ENCODE results near the gene THSD4. TPM values are rescaled to one million over a fixed set of nuclear protein-coding genes. Genes with fewer than 3 reads are reported as not detected.

Gene THSD4
- total RNA-seq, 1 experiment from 2014 or later, result 65.4 TPM

DNA sequence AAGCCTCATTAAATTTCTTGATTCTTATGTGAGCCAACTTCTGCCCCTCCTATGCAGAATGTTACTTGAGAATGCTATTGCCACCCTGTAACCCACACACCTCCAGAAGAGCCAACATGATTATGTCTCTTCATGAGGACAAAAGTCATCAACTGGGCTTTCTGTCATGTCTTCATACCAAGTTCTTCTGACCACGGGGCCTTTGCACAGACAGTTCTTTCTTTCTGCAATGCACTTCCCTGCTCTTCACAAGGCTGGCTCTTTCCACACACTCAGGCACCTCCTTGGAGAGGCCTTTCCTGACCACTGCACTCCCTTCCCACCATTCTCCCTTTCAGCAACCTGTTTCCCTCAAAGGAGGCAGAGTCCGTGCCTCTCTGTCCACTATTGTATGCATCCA, 587.2 kb downstream of the THSD4 start:
- intact Hi-C loops (cut with micrococcal nuclease; ENCODE audit: unreplicated experiment), result no loop called here
- no TSS peak for BruUV-seq (replicated peaks)
- ChIA-PET CTCF (no interaction called here), POLR2A (no interaction called here)
- in situ Hi-C loops (cut with HindIII; ENCODE audit: low pct_unique_long_range_greater_than_20kb, low sequenced_read_pairs), result no loop called here
- ATAC-seq (no peak), DNase-seq (ENCODE audit: low read depth, low spot score) (no peak)
- TF ChIP-seq, protein P1, sequence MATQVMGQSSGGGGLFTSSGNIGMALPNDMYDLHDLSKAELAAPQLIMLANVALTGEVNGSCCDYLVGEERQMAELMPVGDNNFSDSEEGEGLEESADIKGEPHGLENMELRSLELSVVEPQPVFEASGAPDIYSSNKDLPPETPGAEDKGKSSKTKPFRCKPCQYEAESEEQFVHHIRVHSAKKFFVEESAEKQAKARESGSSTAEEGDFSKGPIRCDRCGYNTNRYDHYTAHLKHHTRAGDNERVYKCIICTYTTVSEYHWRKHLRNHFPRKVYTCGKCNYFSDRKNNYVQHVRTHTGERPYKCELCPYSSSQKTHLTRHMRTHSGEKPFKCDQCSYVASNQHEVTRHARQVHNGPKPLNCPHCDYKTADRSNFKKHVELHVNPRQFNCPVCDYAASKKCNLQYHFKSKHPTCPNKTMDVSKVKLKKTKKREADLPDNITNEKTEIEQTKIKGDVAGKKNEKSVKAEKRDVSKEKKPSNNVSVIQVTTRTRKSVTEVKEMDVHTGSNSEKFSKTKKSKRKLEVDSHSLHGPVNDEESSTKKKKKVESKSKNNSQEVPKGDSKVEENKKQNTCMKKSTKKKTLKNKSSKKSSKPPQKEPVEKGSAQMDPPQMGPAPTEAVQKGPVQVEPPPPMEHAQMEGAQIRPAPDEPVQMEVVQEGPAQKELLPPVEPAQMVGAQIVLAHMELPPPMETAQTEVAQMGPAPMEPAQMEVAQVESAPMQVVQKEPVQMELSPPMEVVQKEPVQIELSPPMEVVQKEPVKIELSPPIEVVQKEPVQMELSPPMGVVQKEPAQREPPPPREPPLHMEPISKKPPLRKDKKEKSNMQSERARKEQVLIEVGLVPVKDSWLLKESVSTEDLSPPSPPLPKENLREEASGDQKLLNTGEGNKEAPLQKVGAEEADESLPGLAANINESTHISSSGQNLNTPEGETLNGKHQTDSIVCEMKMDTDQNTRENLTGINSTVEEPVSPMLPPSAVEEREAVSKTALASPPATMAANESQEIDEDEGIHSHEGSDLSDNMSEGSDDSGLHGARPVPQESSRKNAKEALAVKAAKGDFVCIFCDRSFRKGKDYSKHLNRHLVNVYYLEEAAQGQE (IDR thresholded peaks at IDR 0.05; ENCODE audit: insufficient read depth in 1 of 2, low read depth in 2 of 2, low read length in 1 of 2), result no peak
- TF ChIP-seq TCF7L2 (IDR thresholded peaks at IDR 0.05; ENCODE audit: low read depth, low read length), result no peak
- TF ChIP-seq, protein P2, sequence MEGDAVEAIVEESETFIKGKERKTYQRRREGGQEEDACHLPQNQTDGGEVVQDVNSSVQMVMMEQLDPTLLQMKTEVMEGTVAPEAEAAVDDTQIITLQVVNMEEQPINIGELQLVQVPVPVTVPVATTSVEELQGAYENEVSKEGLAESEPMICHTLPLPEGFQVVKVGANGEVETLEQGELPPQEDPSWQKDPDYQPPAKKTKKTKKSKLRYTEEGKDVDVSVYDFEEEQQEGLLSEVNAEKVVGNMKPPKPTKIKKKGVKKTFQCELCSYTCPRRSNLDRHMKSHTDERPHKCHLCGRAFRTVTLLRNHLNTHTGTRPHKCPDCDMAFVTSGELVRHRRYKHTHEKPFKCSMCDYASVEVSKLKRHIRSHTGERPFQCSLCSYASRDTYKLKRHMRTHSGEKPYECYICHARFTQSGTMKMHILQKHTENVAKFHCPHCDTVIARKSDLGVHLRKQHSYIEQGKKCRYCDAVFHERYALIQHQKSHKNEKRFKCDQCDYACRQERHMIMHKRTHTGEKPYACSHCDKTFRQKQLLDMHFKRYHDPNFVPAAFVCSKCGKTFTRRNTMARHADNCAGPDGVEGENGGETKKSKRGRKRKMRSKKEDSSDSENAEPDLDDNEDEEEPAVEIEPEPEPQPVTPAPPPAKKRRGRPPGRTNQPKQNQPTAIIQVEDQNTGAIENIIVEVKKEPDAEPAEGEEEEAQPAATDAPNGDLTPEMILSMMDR (IDR thresholded peaks at IDR 0.05), result no peak
- TF ChIP-seq POLR2AphosphoS5 (IDR thresholded peaks at IDR 0.05; ENCODE audit: low read depth, low read length), result no peak
- no peak for TF ChIP-seq SIN3A (IDR thresholded peaks at IDR 0.05; ENCODE audit: borderline replicate concordance, insufficient read depth, low read depth, low read length)
- H3K4me3 ChIP-seq (ENCODE audit: low read depth in 2 of 2, low read length in 2 of 2), result no peak overlapping the region
- no peaks in the 10 kb centered on the region for H3K4me1 ChIP-seq (ENCODE audit: control insufficient read depth, insufficient read depth, low read length)
- no peak overlapping the region for H3K27ac ChIP-seq (ENCODE audit: low read length)
- H3K27me3 ChIP-seq (ENCODE audit: control insufficient read depth, insufficient read depth, low read length), result no peaks in the 10 kb centered on the region
- H3K36me3 ChIP-seq (ENCODE audit: control insufficient read depth, insufficient read depth, low read length), result no peaks in the 10 kb centered on the region
- H3K9me3 ChIP-seq (ENCODE audit: control insufficient read depth, insufficient read depth, low read depth, low read length), result no peaks in the 10 kb centered on the region

GRCh38 chr15:71705151-71705550, 589.9 kb downstream of the THSD4 start:
- CTCF ChIA-PET, result no interaction called here
- Histone ChIP-seq H3K27ac (ENCODE audit: low read length) (no peak overlapping the region), H3K4me1 (ENCODE audit: control insufficient read depth, insufficient read depth, low read length) (peaks cover 4% of the 10 kb centered on the region; the same call in 1 of the 2 replicates), H3K4me3 (ENCODE audit: low read depth in 2 of 2, low read length in 2 of 2) (no peak overlapping the region), H3K9me3 (ENCODE audit: control insufficient read depth, insufficient read depth, low read depth, low read length) (no peaks in the 10 kb centered on the region), H3K36me3 (ENCODE audit: control insufficient read depth, insufficient read depth, low read length) (no peaks in the 10 kb centered on the region), H3K27me3 (ENCODE audit: control insufficient read depth, insufficient read depth, low read length) (no peaks in the 10 kb centered on the region)
- TF ChIP-seq POLR2AphosphoS5 (IDR thresholded peaks at IDR 0.05; ENCODE audit: low read depth, low read length), result no peak
- TF ChIP-seq, protein P1 (IDR thresholded peaks at IDR 0.05; ENCODE audit: insufficient read depth in 1 of 2, low read depth in 2 of 2, low read length in 1 of 2), result no peak
- TF ChIP-seq, protein P2 (IDR thresholded peaks at IDR 0.05), result no peak
- TF ChIP-seq TCF7L2 (IDR thresholded peaks at IDR 0.05; ENCODE audit: low read depth, low read length), result no peak
- no peak for TF ChIP-seq SIN3A (IDR thresholded peaks at IDR 0.05; ENCODE audit: borderline replicate concordance, insufficient read depth, low read depth, low read length)
- no TSS peak for BruUV-seq (replicated peaks)
- DNase-seq (ENCODE audit: low read depth, low spot score) (no peak), ATAC-seq (no peak)
- in situ Hi-C loops (cut with HindIII; ENCODE audit: low pct_unique_long_range_greater_than_20kb, low sequenced_read_pairs) (no loop called here), intact Hi-C loops (cut with micrococcal nuclease; ENCODE audit: unreplicated experiment) (no loop called here)
- POLR2A ChIA-PET, result no interaction called here
